ENCODE results near the gene NAGS.
"Not testable (repeated sequence)": the region's sequence is repeated elsewhere in the genome, so short reads cannot be mapped to it uniquely, and the experiment has no call there.

The NAGS gene

GRCh38 chr17:44043272-44043696 lies 38.9 kb downstream of the NAGS start:
- no peak for DNase-seq (ENCODE audit: low read depth)

GRCh38 chr17:44044071-44044470 lies 39.6 kb downstream of the NAGS start:
- DNase-seq (ENCODE audit: low read depth): no peak

GRCh38 chr17:44045486-44045885 lies 41.1 kb downstream of the NAGS start:
- no peak for DNase-seq (ENCODE audit: low read depth)

GRCh38 chr17:44046893-44047292 lies 42.5 kb downstream of the NAGS start:
- DNase-seq (ENCODE audit: low read depth): not testable (repeated sequence)

- DNase-seq (ENCODE audit: low read depth): no peak
These were observed 45.1 kb downstream of the NAGS start for GRCh38 chr17:44049294-44050060.

GRCh38 chr17:44053125-44053872 lies 48.9 kb downstream of the NAGS start:
- DNase-seq (ENCODE audit: low read depth): no peak

Data from activated T-helper 9 cell treated with anti-CD3 and anti-CD28 coated beads, Interleukin-2, amount 50 U/mL, for 16 hours (primary cell).